Measurements from ENCODE around the gene ST3GAL2.
A peak's percentile ranks its signal among the peaks of the same experiment; 100 is the strongest.
"Not testable (repeated sequence)": the region's sequence is repeated elsewhere in the genome, so short reads cannot be mapped to it uniquely, and the experiment has no call there.

The ST3GAL2 gene

GRCh38 chr16:70467113-70467512 lies 28.2 kb upstream of the ST3GAL2 start:
- no peak for DNase-seq

GRCh38 chr16:70466805-70467076 lies 27.8 kb upstream of the ST3GAL2 start:
- DNase-seq: no peak

- DNase-seq: no peak
Measured at GRCh38 chr16:70465999-70466804, 27.3 kb upstream of the ST3GAL2 start.

GRCh38 chr16:70463235-70463634 lies 24.3 kb upstream of the ST3GAL2 start:
- no peak for DNase-seq

- DNase-seq: no peak
Measured at GRCh38 chr16:70460737-70461261, 21.9 kb upstream of the ST3GAL2 start.

- DNase-seq: no peak
Measured at GRCh38 chr16:70457446-70458166, 18.7 kb upstream of the ST3GAL2 start.

GRCh38 chr16:70455910-70456309 lies 17.0 kb upstream of the ST3GAL2 start:
- DNase-seq: no peak

GRCh38 chr16:70454222-70455034 lies 15.5 kb upstream of the ST3GAL2 start, which contains the start of gene FCSK:
Gene FCSK, plus strand, starts transcription at chr16:70454595. Its CDS starts 8,596 bp downstream, at chr16:70463191.
- DNase-seq: peak; percentile 82

- no peak for DNase-seq
Measured at GRCh38 chr16:70453892-70454221, 15.0 kb upstream of the ST3GAL2 start.

- no peak for DNase-seq
Measured at GRCh38 chr16:70453117-70453891, 14.4 kb upstream of the ST3GAL2 start.

- not testable (repeated sequence) for DNase-seq
Measured at GRCh38 chr16:70451004-70451340, 12.1 kb upstream of the ST3GAL2 start.

- not testable (repeated sequence) for DNase-seq
Measured at GRCh38 chr16:70450142-70451003, 11.5 kb upstream of the ST3GAL2 start.

GRCh38 chr16:70448075-70448474 lies 9.2 kb upstream of the ST3GAL2 start:
- DNase-seq: no peak

- no peak for DNase-seq
Measured at GRCh38 chr16:70444249-70445063, 5.6 kb upstream of the ST3GAL2 start.

GRCh38 chr16:70442344-70442743 lies 3.4 kb upstream of the ST3GAL2 start:
- no peak for DNase-seq

GRCh38 chr16:70441406-70441990 lies 2.6 kb upstream of the ST3GAL2 start:
- no peak for DNase-seq

- no peak for DNase-seq
Measured at GRCh38 chr16:70440009-70440692, 1.3 kb upstream of the ST3GAL2 start.

- DNase-seq: no peak
Measured at GRCh38 chr16:70438585-70438968, 323 bp downstream of the ST3GAL2 start.

- no peak for DNase-seq
Measured at GRCh38 chr16:70437582-70438557, 1.0 kb downstream of the ST3GAL2 start.

All from NCI-H1092 (cell line).